ENCODE measurements around the gene KLHL2.

GRCh38 chr4:165167650-165168049, 39.7 kb upstream of the KLHL2 start:
- TF ChIP-seq EZH2 (IDR thresholded peaks at IDR 0.05) (no peak), POLR2AphosphoS5 (IDR thresholded peaks at IDR 0.05; ENCODE audit: borderline replicate concordance, low read depth, low read length) (no peak)
